NCI-H526 (cell line): ENCODE results near the gene BMS1.
A peak's percentile ranks its signal among the peaks of the same experiment; 100 is the strongest.
"Not testable (repeated sequence)": the region's sequence is repeated elsewhere in the genome, so short reads cannot be mapped to it uniquely, and the experiment has no call there.

ENCODE experiments used
- DNase-seq, 2 experiments: peaks; one replicate each; lab custom pipeline; 2025; lab: John Stamatoyannopoulos, UW

BMS1 gene

GRCh38 chr10:42865716-42866114 lies 83.1 kb downstream of the BMS1 start:
- DNase-seq = no peak

- peak in 1 of 2 experiments; percentile 54 for DNase-seq
These were observed 83.8 kb downstream of the BMS1 start for GRCh38 chr10:42866115-42866995.

GRCh38 chr10:42867571-42867970 lies 85.0 kb downstream of the BMS1 start:
- no peak for DNase-seq

- DNase-seq = no peak
These were observed 85.9 kb downstream of the BMS1 start for GRCh38 chr10:42868530-42868929.

- DNase-seq = no peak
These were observed 87.4 kb downstream of the BMS1 start for GRCh38 chr10:42869977-42870350.

- not testable (repeated sequence) for DNase-seq
These were observed 88.6 kb downstream of the BMS1 start for GRCh38 chr10:42871138-42871641.

- no peak for DNase-seq
These were observed 89.2 kb downstream of the BMS1 start for GRCh38 chr10:42871823-42872222.

- DNase-seq = no peak
These were observed 90.4 kb downstream of the BMS1 start for GRCh38 chr10:42872865-42873435.

- DNase-seq = no peak
These were observed 92.3 kb downstream of the BMS1 start for GRCh38 chr10:42874713-42875387.

- no peak for DNase-seq
These were observed 92.8 kb downstream of the BMS1 start for GRCh38 chr10:42875388-42875755.

GRCh38 chr10:42875798-42876341 lies 93.3 kb downstream of the BMS1 start:
- DNase-seq = no peak

- DNase-seq = no peak
These were observed 93.9 kb downstream of the BMS1 start for GRCh38 chr10:42876476-42876875.

GRCh38 chr10:42876945-42877344 lies 94.3 kb downstream of the BMS1 start:
- DNase-seq = no peak

- DNase-seq = no peak
These were observed 95.0 kb downstream of the BMS1 start for GRCh38 chr10:42877496-42878030.

GRCh38 chr10:42878134-42878820 lies 95.7 kb downstream of the BMS1 start:
- no peak for DNase-seq

GRCh38 chr10:42878821-42879195 lies 96.2 kb downstream of the BMS1 start:
- no peak for DNase-seq

- no peak for DNase-seq
These were observed 97.0 kb downstream of the BMS1 start for GRCh38 chr10:42879380-42880254.

GRCh38 chr10:42880255-42880620 lies 97.6 kb downstream of the BMS1 start:
- no peak for DNase-seq

GRCh38 chr10:42882597-42882996 lies 100.0 kb downstream of the BMS1 start:
- no peak for DNase-seq
